Breast epithelium (tissue), 4 donors: ENCODE measurements around the gene ADGRG3. TPM values are rescaled to one million over a fixed set of nuclear protein-coding genes. Genes with fewer than 3 reads are reported as not detected.

Experiments
- DNase-seq, 2 donors: peaks; one replicate each; pipeline ENCODE4 v3.0.0-alpha.2; 2019; ENCODE audit warnings: low spot score in 2 of 2
- H3K27ac ChIP-seq, 2 donors: fragments of 200-600 bp; sonication (generic) in 1 of 2; one replicate each; pipeline ENCODE4 v1.5.1; 2016 to 2019; ENCODE audit warnings: mild to moderate bottlenecking in 1 of 2
- H3K27me3 ChIP-seq, 2 donors: fragments of 200-600 bp; sonication (generic) in 1 of 2; one replicate each; pipeline versions ENCODE4 v1.5.1 to v1.6.0; 2017 to 2019; ENCODE audit warnings: control low read depth in 1 of 2, mild to moderate bottlenecking in 1 of 2
- H3K36me3 ChIP-seq: fragments of 200-600 bp; one replicate; pipeline ENCODE4 v1.5.1; 2019
- H3K4me1 ChIP-seq, 2 donors: fragments of 200-600 bp; sonication (generic); one replicate each; pipeline ENCODE4 v1.5.1; 2016 to 2019; ENCODE audit warnings: control low read depth in 1 of 2
- H3K4me3 ChIP-seq, 3 donors: fragments of 200-600 bp; sonication (generic); 1 replicate in 2 of 3; 2 replicates in 1 of 3; pipeline ENCODE4 v1.5.1; 2016 to 2019; ENCODE audit warnings: mild to moderate bottlenecking in 3 of 3, moderate library complexity in 2 of 3
- H3K9me3 ChIP-seq, 2 donors: fragments of 200-600 bp; sonication (generic) in 1 of 2; one replicate each; pipeline ENCODE4 v1.5.1; 2016 to 2019; ENCODE audit warnings: control low read depth in 1 of 2
- POLR2A ChIP-seq: fragments of 450-650 bp; IDR thresholded peaks from one replicate; pipeline ENCODE4 v1.6.1; 2016; ENCODE audit warnings: antibody characterized with exemption, mild to moderate bottlenecking, moderate library complexity
- POLR2AphosphoS5 ChIP-seq, 3 donors: sonication (generic); formaldehyde crosslinking; IDR thresholded peaks; one replicate each; pipeline ENCODE4 v1.6.1; 2017; ENCODE audit warnings: antibody characterized with exemption in 3 of 3
- intact Hi-C: fragments of 100-400 bp; cut with DNase I; formaldehyde crosslinking; loops from one replicate; pipeline ENCODE4 v1.15.1; 2023; ENCODE audit warnings: low total_unique reads
- total RNA-seq, 3 donors: library from RNA; depleted of rRNA; stranded (reverse); fragments of >200 nt; gene quantifications; one replicate each; pipeline ENCODE4 v1.1.0, GENCODE V29; 2016
- TF ChIP-seq, protein P1 (sequence below), 3 donors: fragments of 450-650 bp; IDR thresholded peaks; one replicate each; pipeline ENCODE4 v1.5.1; 2016 to 2017; ENCODE audit warnings: antibody characterized with exemption in 3 of 3, mild to moderate bottlenecking in 3 of 3, moderate library complexity in 3 of 3

ADGRG3 gene
- total RNA-seq, 3 donors from 2014 or later = 0.64 to 5.2 (median 1.6) TPM

GRCh38 chr16:57730771-57731730, 62.9 kb downstream of the ADGRG3 start:
- TF ChIP-seq, protein P1, sequence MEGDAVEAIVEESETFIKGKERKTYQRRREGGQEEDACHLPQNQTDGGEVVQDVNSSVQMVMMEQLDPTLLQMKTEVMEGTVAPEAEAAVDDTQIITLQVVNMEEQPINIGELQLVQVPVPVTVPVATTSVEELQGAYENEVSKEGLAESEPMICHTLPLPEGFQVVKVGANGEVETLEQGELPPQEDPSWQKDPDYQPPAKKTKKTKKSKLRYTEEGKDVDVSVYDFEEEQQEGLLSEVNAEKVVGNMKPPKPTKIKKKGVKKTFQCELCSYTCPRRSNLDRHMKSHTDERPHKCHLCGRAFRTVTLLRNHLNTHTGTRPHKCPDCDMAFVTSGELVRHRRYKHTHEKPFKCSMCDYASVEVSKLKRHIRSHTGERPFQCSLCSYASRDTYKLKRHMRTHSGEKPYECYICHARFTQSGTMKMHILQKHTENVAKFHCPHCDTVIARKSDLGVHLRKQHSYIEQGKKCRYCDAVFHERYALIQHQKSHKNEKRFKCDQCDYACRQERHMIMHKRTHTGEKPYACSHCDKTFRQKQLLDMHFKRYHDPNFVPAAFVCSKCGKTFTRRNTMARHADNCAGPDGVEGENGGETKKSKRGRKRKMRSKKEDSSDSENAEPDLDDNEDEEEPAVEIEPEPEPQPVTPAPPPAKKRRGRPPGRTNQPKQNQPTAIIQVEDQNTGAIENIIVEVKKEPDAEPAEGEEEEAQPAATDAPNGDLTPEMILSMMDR (IDR thresholded peaks at IDR 0.05) = no peak
- TF ChIP-seq POLR2A (no peak), POLR2AphosphoS5 (IDR thresholded peaks at IDR 0.05) (no peak)
- H3K36me3 ChIP-seq = no peaks in the 10 kb centered on the region
- H3K27me3 ChIP-seq = no peaks in the 10 kb centered on the region
- DNase-seq = no peak
- no peaks in the 10 kb centered on the region for H3K9me3 ChIP-seq
- intact Hi-C loops = no loop called here
- H3K4me1 ChIP-seq = no peaks in the 10 kb centered on the region
- H3K27ac ChIP-seq = no peak overlapping the region
- no peak overlapping the region for H3K4me3 ChIP-seq

DNA sequence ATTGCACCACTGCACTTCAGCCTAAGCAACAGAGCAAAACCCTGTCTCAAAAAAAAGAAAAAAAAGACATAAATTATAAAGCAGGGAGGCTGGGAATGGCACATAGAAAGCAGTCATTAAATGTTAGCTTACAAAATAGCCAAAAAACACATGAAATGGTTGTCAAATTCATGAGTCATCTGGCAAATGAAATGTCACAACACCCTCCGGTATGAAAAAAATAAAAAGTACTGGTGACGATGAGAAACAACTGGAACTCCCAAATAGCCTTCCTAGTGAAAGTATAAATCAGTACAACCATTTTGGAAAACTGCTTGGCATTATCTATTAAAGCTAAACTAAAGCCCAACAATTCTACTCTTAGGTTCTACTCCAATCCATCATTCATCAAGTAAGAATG, 63.9 kb downstream of the ADGRG3 start:
- no peak overlapping the region for H3K4me3 ChIP-seq
- intact Hi-C loops = no loop called here
- H3K36me3 ChIP-seq = no peaks in the 10 kb centered on the region
- H3K4me1 ChIP-seq = peaks cover 0 to 5% of the 10 kb centered on the region in 2 donors
- no peaks in the 10 kb centered on the region for H3K27me3 ChIP-seq
- H3K9me3 ChIP-seq = no peaks in the 10 kb centered on the region
- no peak for TF ChIP-seq POLR2A
- TF ChIP-seq, protein P1 (IDR thresholded peaks at IDR 0.05) = no peak
- no peak for TF ChIP-seq POLR2AphosphoS5 (IDR thresholded peaks at IDR 0.05)
- no peak for DNase-seq
- H3K27ac ChIP-seq = no peak overlapping the region

DNA sequence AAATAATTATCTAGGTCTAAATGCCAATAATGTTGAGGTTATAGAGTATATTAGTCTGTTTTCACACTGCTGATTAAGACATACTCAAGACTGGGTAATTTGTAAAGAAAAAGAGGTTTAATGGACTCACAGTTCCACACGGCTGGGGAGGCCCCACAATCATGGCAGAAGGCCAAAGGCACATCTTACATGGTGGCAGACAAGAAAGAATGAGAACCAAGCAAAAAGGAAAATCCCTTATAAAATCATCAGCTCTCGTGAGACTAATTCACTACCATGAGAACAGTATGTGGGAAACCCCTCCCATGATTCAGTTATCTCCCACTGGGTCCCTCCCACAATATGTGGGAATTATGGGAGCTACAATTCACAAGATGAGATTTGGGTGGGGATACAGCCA, 64.6 kb downstream of the ADGRG3 start:
- Histone ChIP-seq H3K27me3 (no peaks in the 10 kb centered on the region), H3K27ac (no peak overlapping the region), H3K9me3 (no peaks in the 10 kb centered on the region), H3K4me3 (no peak overlapping the region), H3K36me3 (no peaks in the 10 kb centered on the region), H3K4me1 (peaks cover 0 to 5% of the 10 kb centered on the region in 2 donors)
- no peak for DNase-seq
- TF ChIP-seq, protein P1 (IDR thresholded peaks at IDR 0.05) = no peak
- TF ChIP-seq POLR2A (no peak), POLR2AphosphoS5 (IDR thresholded peaks at IDR 0.05) (no peak)
- intact Hi-C loops = no loop called here

DNA sequence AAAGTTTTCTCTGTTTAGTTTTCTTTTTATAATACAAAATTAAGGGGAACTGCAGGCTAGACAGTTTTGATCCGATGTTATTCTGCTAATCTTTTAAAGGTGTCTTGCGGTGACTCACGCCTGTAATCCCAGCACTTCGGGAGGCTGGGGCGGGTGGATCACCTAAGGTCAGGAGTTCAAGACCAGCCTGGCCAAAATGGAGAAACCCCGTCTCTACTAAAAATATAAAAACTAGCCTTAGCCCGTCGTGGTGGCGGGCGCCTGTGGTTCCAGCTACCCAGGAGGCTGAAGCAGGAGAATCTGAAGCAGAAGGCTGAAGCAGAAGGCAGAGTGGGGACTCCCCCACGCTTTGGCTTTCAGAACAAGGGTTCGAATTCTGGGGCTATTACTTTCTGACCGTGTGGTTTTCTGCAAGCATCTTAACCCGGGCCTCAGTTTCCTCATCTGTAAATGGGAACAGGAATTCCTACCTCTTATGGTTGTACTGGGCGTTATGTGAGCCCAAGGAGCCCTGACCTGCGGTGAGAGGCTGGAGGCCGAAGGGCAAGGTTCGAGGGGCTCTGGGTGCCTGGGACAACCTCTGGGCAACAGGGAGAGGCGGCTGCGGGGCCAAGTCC, 66.3 kb downstream of the ADGRG3 start:
- Histone ChIP-seq H3K4me1 (peaks cover 0 to 5% of the 10 kb centered on the region in 2 donors), H3K27ac (peak overlapping the region; percentile 87 to 93), H3K4me3 (peak overlapping the region; percentile 67 to 93 (median 85)), H3K27me3 (no peaks in the 10 kb centered on the region), H3K9me3 (no peaks in the 10 kb centered on the region), H3K36me3 (no peaks in the 10 kb centered on the region)
- TF ChIP-seq, protein P1 (IDR thresholded peaks at IDR 0.05) = no peak
- TF ChIP-seq POLR2A = no peak
- no peak for TF ChIP-seq POLR2AphosphoS5 (IDR thresholded peaks at IDR 0.05)
- intact Hi-C loops = no loop called here
- no peak for DNase-seq
